ENCODE results near the gene CABP7.
"Not testable (repeated sequence)": the region's sequence is repeated elsewhere in the genome, so short reads cannot be mapped to it uniquely, and the experiment has no call there.

CABP7 gene

DNA sequence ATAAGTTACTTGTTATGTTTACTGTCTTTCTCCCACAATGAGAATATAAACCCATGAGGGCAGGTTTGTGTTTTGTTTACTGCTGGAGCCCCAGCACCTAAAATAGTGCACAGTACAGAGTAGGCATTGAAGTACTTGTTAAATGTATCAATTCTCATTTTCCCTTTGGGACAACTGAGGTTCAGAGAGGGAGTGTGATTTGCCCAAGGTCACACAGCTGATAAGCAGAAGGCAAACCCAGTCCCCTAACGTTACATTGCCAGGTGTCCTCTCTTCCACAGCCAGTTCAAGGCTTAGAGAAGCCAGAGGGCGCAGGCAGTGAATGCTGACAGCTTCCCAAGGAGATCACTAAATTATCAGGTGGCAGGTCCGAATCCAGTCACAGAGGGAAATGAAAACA, 30.2 kb downstream of the CABP7 start:
- no peak for DNase-seq

GRCh38 chr22:29750559-29751538, 31.0 kb downstream of the CABP7 start:
- no peak for DNase-seq

GRCh38 chr22:29751669-29752068, 31.9 kb downstream of the CABP7 start:
- no peak for DNase-seq

- no peak for DNase-seq
Measured at GRCh38 chr22:29753808-29754657, 34.2 kb downstream of the CABP7 start.

DNA sequence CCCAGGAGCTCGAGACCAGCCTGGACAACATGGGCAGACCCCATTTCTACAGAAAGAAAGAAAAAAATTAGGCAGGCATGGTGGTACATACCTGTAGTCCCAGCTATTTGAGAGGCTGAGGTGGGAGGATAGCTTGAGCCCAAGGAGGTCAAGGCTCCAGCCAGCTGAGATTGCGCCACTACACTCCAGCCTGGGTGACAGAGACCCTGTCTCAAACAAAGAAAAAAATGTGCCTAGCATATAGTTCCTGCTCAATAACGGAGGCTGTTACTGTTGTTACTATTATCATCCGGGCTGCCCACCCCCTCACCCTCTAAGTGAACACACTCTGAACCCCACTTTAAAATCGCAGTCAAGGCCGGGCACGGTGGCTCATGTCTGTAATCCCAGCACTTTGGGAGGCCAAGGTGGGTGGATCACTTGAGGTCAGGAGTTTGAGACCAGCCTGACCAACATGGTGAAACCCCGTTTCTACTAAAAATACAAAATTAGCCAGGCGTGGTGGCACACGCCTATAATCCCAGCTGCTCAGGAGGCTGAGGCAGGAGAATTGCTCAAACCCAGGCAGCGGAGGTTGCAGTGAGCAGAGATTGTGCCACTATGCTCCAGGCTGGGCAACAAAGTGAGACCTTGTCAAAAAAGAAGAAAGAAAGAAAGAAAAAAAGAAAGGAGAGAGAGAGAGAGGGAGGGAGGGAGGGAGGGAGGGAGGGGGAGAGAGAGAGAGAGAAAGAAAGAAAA, 35.0 kb downstream of the CABP7 start:
- DNase-seq = not testable (repeated sequence)

GRCh38 chr22:29755889-29756288, 36.1 kb downstream of the CABP7 start:
- no peak for DNase-seq

- DNase-seq = no peak
Measured at GRCh38 chr22:29756341-29756740, 36.5 kb downstream of the CABP7 start.

DNA sequence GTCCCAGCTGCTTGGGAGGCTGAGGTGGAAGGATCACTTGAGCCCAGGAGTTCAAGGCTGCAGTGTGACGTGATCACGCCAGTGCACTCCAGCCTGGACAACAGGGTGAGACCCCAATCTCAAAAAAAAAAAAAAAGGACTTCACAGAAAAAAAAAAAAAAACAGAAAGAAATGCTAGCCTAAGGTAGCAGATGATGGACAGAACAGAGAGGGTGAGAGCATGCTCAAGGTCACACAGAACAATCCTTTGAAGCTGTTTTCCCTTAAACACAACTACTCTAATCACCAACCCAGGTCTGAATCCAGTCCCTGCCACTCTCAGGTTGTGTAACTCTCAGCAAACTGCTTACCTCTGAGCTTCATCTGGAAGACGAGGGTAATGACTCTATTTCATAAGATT, 37.3 kb downstream of the CABP7 start:
- no peak for DNase-seq

DNA sequence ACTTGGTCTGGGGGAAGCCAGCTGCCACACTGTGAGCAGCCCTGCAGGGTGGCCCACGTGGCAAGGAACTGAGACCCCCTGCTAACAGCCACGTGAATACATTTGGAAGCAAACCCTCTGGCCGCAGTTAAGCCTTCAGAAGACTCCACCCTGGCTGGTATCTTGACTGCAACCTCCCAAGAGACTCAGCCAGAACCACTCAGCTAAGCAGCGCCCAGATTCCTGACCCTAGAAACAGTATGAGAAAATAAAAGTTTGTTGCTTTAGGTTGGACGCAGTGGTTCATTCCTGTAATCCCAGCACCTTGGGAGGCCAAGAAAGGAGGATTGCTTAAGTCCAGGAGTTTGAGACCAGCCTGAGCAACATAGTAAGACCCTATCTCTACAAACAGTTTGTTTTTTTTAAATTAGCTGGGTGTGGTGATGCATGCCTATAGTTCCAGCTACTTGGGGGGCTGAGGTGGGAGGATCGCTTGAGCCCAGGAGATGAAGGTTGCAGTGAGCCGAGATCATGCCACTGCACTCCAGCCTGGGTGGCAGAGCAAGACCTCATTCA, 38.3 kb downstream of the CABP7 start:
- DNase-seq = no peak

DNA sequence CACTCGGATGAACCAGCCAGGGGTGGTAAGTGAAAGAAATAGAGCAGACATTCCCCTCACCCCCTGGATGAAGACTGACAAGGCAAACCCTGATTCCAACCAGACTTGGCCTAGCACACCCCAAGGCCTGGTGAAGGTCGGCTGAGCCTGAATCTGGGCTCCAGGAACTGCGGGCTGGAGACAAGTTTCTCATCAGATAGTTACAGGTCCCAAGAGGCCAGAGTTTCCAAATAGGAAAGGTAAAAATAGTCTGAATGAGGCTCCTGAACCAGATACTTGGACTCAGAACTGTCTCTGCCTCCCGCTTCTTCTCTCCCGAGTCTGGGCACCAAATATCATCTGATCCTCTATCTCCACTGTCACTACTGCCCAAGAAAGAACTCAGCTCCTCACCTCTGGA, 39.2 kb downstream of the CABP7 start:
- DNase-seq = no peak

DNA sequence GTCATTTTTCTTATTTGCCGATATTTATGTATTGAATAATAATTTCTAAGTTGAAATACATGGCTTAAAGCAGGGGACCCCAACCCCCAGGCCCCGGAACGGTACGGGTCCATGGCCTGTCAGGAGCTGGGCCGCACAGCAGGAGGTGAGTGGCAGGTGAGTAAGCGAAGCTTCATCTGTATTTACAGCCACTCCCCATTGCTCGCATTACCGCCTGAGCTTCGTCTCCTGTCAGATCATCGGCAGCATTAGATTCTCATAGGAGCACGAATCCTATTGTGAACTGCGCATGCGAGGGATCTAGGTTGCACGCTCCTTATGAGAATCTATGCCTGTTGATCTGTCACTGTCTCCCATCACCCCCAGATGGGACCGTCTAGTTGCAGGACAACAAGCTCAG, 42.5 kb downstream of the CABP7 start:
- DNase-seq = no peak

- peak; percentile 13 to 17 for DNase-seq
Measured at GRCh38 chr22:29765905-29766631, 46.3 kb downstream of the CABP7 start.

DNA sequence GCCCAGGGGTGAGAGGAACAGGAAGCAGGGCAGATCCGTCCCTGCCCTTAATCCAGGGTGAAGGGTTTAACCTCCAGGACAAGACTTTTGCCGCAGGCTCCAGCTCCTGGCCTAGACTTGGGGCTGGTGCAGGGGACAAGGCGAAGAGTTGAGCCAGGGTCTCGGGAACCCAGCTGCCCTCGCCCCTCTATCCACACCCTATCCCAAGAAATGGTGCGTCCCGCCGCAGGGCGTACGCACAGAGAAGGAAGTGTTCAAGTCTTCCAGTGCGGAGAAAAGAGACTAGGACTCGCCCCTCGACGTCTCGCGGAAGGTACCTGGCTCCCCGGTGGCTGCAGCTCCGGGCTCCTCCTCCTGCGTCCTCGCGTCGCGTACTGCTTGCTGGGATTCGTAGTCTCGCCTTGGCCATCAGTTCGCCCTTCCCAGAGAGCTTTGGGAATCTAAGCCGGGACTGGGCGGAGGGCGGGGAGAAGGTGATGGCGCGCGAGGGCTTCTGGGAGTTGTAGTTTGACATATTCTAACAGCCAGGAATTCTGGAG, 46.9 kb downstream of the CABP7 start, which contains the start of gene ZMAT5:
ZMAT5 (minus strand) TSS at position 376 of the 539 bp plus-strand sequence. CDS start 18,463 bp downstream, outside the sequence.
- DNase-seq = peak; percentile 83 to 91

GRCh38 chr22:29767171-29768051, 47.6 kb downstream of the CABP7 start, which contains the start of gene UQCR10:
Gene UQCR10, plus strand, starts transcription at chr22:29767369. Its CDS starts 30 bp downstream, at chr22:29767399.
- DNase-seq = peak; percentile 91 to 92

GRCh38 chr22:29768052-29768693, 48.4 kb downstream of the CABP7 start:
- no peak for DNase-seq

- DNase-seq = no peak
Measured at GRCh38 chr22:29769723-29770321, 50.0 kb downstream of the CABP7 start.

- no peak for DNase-seq
Measured at GRCh38 chr22:29772170-29772641, 52.4 kb downstream of the CABP7 start.

GRCh38 chr22:29773233-29773632, 53.4 kb downstream of the CABP7 start:
- no peak for DNase-seq

GRCh38 chr22:29780220-29780619, 60.4 kb downstream of the CABP7 start:
- no peak for DNase-seq
